Tibial nerve (tissue), 4 donors: ENCODE results near the gene RACK1. TPM values are rescaled to one million over a fixed set of nuclear protein-coding genes. Genes with fewer than 3 reads are reported as not detected.
A peak's percentile ranks its signal among the peaks of the same experiment; 100 is the strongest.
"Not testable (repeated sequence)": the region's sequence is repeated elsewhere in the genome, so short reads cannot be mapped to it uniquely, and the experiment has no call there.

Experiments used
- DNase-seq, 2 donors: peaks; one replicate each; pipeline ENCODE4 v3.0.0-alpha.2; 2019; ENCODE audit warnings: low spot score in 2 of 2
- H3K27ac ChIP-seq, 4 donors: fragments of 200-600 bp; sonication (generic) in 3 of 4; one replicate each; pipeline ENCODE4 v1.5.1; 2017 to 2019; ENCODE audit warnings: mild to moderate bottlenecking in 1 of 4
- H3K27me3 ChIP-seq, 2 donors: fragments of 200-600 bp; sonication (generic) in 1 of 2; one replicate each; pipeline versions ENCODE4 v1.5.1 to v1.6.0; 2017 to 2019
- H3K36me3 ChIP-seq, 3 donors: fragments of 200-600 bp; sonication (generic); one replicate each; pipeline ENCODE4 v1.5.1; 2018 to 2019
- H3K4me1 ChIP-seq, 4 donors: fragments of 200-600 bp; sonication (generic) in 3 of 4; one replicate each; pipeline ENCODE4 v1.5.1; 2017 to 2019
- H3K4me3 ChIP-seq, 4 donors: fragments of 200-600 bp; sonication (generic) in 3 of 4; one replicate each; pipeline ENCODE4 v1.5.1; 2017 to 2019; ENCODE audit warnings: mild to moderate bottlenecking in 1 of 4, moderate library complexity in 1 of 4
- H3K9me3 ChIP-seq, 4 donors: fragments of 200-600 bp; sonication (generic) in 3 of 4; one replicate each; pipeline ENCODE4 v1.5.1; 2017 to 2019
- EP300 ChIP-seq, 2 donors: sonication (generic); formaldehyde crosslinking; IDR thresholded peaks; one replicate each; pipeline ENCODE4 v1.6.1; 2017; ENCODE audit warnings: antibody characterized with exemption in 2 of 2, mild to moderate bottlenecking in 1 of 2
- POLR2A ChIP-seq, 2 donors: fragments of 450-650 bp; IDR thresholded peaks; one replicate each; pipeline ENCODE4 v1.6.1; 2017; ENCODE audit warnings: antibody characterized with exemption in 2 of 2, mild to moderate bottlenecking in 2 of 2, moderate library complexity in 2 of 2
- WGBS, 2 donors: methylation state at CpG; one replicate each; pipeline ENCODE4 v1.1.5; 2018; 5-methylcytosine and 5-hydroxymethylcytosine counted together
- total RNA-seq, 4 donors: library from RNA; depleted of rRNA; stranded (reverse); fragments of >200 nt; gene quantifications; one replicate each; pipeline ENCODE4 v1.1.0, GENCODE V29; 2016
- TF ChIP-seq, protein P1 (sequence below), 5 experiments: fragments of 200-600 bp in 3 of 5; fragments of 450-650 bp in 2 of 5; sonication (generic) in 3 of 5; IDR thresholded peaks; one replicate each; pipeline ENCODE4 v1.5.1; 2016 to 2019; ENCODE audit warnings: antibody characterized with exemption in 5 of 5, mild to moderate bottlenecking in 3 of 5, moderate library complexity in 2 of 5

RACK1 gene
- 1,000 to 10,000 TPM; 1,722 to 2,174 (median 1,870) TPM for total RNA-seq

DNA sequence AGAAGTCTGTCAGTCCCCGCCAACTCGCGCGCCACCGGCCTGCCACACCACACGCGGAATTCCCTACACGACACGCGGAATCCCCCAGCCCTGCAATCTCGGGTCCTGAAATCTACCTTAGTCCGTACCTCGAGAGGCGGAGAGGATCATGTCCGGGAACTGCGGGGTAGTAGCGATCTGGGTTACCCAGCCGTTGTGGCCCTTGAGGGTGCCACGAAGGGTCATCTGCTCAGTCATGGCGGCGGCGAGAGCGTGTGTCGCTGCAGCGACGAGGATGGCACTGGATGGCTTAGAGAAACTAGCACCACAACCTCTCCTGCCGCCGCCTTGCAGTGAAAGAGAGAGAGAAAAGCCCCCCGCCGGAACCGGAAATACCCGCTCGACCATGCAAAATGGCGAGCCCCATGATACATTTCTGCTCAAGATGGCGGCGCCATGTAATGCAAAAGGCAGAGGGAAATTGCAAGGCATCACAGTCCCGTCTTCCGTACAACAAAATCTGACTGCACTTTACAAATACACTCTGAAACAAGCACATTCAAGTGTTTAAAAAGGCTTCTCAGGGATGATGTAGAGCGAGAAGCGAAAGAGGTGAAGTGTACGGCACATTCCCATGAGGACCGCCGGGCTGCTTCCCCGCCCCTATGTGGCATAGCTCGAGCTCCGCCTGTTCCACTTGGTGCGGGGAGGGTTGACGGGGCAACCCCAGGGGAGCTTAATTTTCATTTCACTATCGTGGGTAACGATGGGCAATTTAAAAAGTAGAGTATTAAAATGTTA is at the start of gene RACK1:
Gene RACK1 (minus strand): TSS at position 343 of the 780 bp plus-strand sequence. CDS start 106 bp downstream, at position 237.
- TF ChIP-seq, protein P1, sequence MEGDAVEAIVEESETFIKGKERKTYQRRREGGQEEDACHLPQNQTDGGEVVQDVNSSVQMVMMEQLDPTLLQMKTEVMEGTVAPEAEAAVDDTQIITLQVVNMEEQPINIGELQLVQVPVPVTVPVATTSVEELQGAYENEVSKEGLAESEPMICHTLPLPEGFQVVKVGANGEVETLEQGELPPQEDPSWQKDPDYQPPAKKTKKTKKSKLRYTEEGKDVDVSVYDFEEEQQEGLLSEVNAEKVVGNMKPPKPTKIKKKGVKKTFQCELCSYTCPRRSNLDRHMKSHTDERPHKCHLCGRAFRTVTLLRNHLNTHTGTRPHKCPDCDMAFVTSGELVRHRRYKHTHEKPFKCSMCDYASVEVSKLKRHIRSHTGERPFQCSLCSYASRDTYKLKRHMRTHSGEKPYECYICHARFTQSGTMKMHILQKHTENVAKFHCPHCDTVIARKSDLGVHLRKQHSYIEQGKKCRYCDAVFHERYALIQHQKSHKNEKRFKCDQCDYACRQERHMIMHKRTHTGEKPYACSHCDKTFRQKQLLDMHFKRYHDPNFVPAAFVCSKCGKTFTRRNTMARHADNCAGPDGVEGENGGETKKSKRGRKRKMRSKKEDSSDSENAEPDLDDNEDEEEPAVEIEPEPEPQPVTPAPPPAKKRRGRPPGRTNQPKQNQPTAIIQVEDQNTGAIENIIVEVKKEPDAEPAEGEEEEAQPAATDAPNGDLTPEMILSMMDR (IDR thresholded peaks at IDR 0.05), result peak in 1 of 5 experiments; percentile 19
- TF ChIP-seq POLR2A (IDR thresholded peaks at IDR 0.05) (peak; percentile 20 to 42), EP300 (IDR thresholded peaks at IDR 0.05) (peak; percentile 11 to 90)
- peak; percentile 72 to 86 for DNase-seq
- Histone ChIP-seq H3K36me3 (peaks cover 10 to 34% (median 16%) of the 10 kb centered on the region in 3 donors), H3K27me3 (no peaks in the 10 kb centered on the region), H3K4me1 (peaks cover 3 to 65% (median 45%) of the 10 kb centered on the region in 4 donors), H3K4me3 (peak within 1 kb of the TSS; percentile 60 to 90 (median 87)), H3K27ac (peak within 1 kb of the TSS; percentile 88 to 99 (median 98)), H3K9me3 (no peaks in the 10 kb centered on the region)
- 1 to 2% methylated on average over 50 of the region's 50 CpGs for WGBS, 2 donors

- WGBS, 2 donors, result 77 to 79% methylated on average over 1 of the region's 1 CpG
- H3K4me1 ChIP-seq, DNase-seq, H3K9me3 ChIP-seq, H3K4me3 ChIP-seq, H3K27me3 ChIP-seq, H3K27ac ChIP-seq: not testable (repeated sequence)
- H3K36me3 ChIP-seq, result peaks cover 0 to 15% (median 0%) of the 10 kb centered on the region in 3 donors
Measured at GRCh38 chr5:181287331-181287730, 43.6 kb upstream of the RACK1 start.

DNA sequence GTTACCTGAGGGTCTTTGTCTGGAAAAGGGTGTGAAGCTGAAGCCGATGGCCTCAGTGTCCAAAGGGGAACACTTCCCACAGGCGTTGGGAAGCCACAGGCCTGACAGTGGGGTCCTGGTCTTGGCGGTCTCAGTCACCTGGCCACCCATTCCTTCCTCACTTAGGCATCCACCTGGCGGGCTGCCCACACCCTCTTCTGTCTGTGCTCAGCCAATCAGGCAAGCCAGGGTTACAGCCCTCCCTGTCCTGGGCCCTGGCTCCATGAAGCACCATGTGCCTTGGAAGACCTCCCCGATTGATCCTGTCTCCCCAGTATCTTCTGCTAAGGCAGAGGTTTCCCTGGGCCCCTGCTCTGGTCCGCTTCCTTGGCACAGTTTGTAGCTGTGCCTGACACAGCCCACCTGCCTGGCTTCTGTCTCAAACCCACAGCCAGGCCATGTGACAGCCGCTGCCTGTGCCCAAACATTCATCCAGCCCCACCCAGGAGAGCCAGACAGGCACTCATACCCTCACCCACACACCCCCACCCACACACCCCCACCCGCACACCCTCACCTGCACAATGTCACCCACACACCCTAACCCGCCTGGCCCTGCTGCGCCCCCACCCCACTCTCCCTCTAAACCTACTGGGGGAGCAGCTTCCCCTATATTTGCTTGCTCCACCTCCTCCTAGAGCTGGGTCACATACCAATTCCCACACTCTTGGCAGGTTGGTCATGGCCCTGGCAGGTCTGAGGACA is 42.4 kb upstream of the RACK1 start:
- H3K27me3 ChIP-seq, H3K4me3 ChIP-seq, H3K4me1 ChIP-seq, H3K27ac ChIP-seq, DNase-seq, H3K9me3 ChIP-seq: not testable (repeated sequence)
- peaks cover 0 to 15% (median 0%) of the 10 kb centered on the region in 3 donors for H3K36me3 ChIP-seq
- 95% methylated on average over 9 to 10 of the region's 10 CpGs for WGBS, 2 donors

GRCh38 chr5:181283841-181284755 is 40.4 kb upstream of the RACK1 start:
- not testable (repeated sequence) for H3K9me3 ChIP-seq, H3K27ac ChIP-seq, H3K4me3 ChIP-seq, DNase-seq, H3K4me1 ChIP-seq, H3K27me3 ChIP-seq
- TF ChIP-seq, protein P1 (IDR thresholded peaks at IDR 0.05), result peak in 1 of 5 experiments; percentile 17
- peaks cover 0 to 15% (median 0%) of the 10 kb centered on the region in 3 donors for H3K36me3 ChIP-seq
- WGBS, 2 donors, result 55 to 64% methylated on average over 5 to 6 of the region's 6 CpGs

DNA sequence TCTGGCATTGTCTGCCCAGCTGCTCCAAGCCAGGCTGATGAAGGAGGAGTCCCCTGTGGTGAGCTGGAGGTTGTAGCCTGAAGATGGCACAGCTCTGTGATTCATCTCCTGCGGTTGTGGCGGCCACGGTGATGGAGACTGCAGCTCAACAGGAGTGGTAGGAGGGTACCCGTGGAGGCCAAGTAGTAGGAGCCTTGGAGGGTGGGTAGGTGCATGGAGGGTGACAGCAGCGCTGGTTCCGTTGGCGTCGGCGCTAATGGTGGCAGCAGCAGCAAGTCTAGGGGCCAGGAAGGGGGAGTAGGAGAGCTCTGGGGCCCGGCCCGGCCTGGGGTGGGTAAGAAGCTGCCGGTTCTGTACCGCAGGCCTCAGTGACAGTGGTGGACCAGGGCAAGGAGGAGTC is 39.6 kb upstream of the RACK1 start:
- no peak for DNase-seq
- Histone ChIP-seq H3K27ac (no peak overlapping the region), H3K9me3 (no peaks in the 10 kb centered on the region), H3K27me3 (no peaks in the 10 kb centered on the region), H3K4me1 (no peaks in the 10 kb centered on the region), H3K4me3 (no peak overlapping the region), H3K36me3 (peaks cover 0 to 15% (median 0%) of the 10 kb centered on the region in 3 donors)
- WGBS, 2 donors, result 85 to 89% methylated on average over 13 of the region's 13 CpGs
- TF ChIP-seq EP300 (IDR thresholded peaks at IDR 0.05) (no peak), POLR2A (IDR thresholded peaks at IDR 0.05) (no peak)
- TF ChIP-seq, protein P1 (IDR thresholded peaks at IDR 0.05), result no peak
